ENCODE measurements around the gene PILRA. TPM values are rescaled to one million over a fixed set of nuclear protein-coding genes. Genes with fewer than 3 reads are reported as not detected.

Gene PILRA
- total RNA-seq, 1 experiment from 2014 or later: 0.68 TPM

DNA sequence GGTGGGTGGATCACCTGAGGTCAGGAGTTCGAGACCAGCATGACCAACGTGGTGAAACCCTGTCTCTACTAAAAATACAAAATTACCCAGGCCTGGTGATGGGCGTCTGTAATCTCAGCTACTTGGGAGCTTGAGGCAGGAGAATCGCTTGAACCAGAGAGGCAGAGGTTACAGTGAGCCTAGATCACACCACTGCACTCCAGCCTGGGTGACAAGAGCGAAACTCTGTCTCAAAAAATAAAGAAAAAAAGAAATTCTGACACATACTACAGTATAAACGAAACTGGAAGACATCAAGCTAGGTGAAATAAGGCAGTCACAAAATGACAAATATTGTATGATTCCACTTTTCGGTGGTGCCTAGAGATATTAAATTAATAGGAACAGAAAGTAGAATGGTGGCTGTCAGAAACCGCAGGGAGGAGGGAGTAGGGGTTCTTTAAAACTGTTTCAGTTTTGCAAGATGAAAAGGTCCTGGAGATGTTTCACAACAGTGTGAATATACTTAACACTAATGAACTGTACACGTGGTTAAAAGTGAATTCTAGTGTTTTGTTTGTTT, 23.2 kb downstream of the PILRA start:
- ChIA-PET POLR2A (no interaction called here), CTCF (no interaction called here)
- Histone ChIP-seq H3K36me3 (ENCODE audit: control insufficient read depth, insufficient read depth, low read length) (no peaks in the 10 kb centered on the region), H3K27me3 (replicated peaks; ENCODE audit: control insufficient read depth, insufficient read depth, low read length) (peaks cover 1% of the 10 kb centered on the region), H3K4me1 (no peaks in the 10 kb centered on the region), H3K4me3 (ENCODE audit: low read depth, low read length) (no peak overlapping the region), H3K9me3 (no peaks in the 10 kb centered on the region)
- no peak for TF ChIP-seq CTCF (IDR thresholded peaks at IDR 0.05; ENCODE audit: insufficient read depth in 1 of 2, low read depth in 1 of 2, low read length in 1 of 2, severe bottlenecking in 1 of 2, unreplicated experiment in 1 of 2)
- Mint-ChIP-seq H3K27ac (ENCODE audit: unreplicated experiment) (no peak overlapping the region), H3K4me3 (ENCODE audit: unreplicated experiment) (no peak overlapping the region), H3K4me1 (ENCODE audit: low read depth, unreplicated experiment) (no peaks in the 10 kb centered on the region), H3K9me3 (ENCODE audit: unreplicated experiment) (no peaks in the 10 kb centered on the region), H3K27me3 (ENCODE audit: insufficient read depth, unreplicated experiment) (peaks cover 34% of the 10 kb centered on the region), H3K36me3 (ENCODE audit: insufficient read depth, unreplicated experiment) (no peaks in the 10 kb centered on the region)
- DNase-seq: no peak
- intact Hi-C loops (cut with micrococcal nuclease; ENCODE audit: unreplicated experiment): no loop called here
- no TSS peak for BruUV-seq (replicated peaks)

DNA sequence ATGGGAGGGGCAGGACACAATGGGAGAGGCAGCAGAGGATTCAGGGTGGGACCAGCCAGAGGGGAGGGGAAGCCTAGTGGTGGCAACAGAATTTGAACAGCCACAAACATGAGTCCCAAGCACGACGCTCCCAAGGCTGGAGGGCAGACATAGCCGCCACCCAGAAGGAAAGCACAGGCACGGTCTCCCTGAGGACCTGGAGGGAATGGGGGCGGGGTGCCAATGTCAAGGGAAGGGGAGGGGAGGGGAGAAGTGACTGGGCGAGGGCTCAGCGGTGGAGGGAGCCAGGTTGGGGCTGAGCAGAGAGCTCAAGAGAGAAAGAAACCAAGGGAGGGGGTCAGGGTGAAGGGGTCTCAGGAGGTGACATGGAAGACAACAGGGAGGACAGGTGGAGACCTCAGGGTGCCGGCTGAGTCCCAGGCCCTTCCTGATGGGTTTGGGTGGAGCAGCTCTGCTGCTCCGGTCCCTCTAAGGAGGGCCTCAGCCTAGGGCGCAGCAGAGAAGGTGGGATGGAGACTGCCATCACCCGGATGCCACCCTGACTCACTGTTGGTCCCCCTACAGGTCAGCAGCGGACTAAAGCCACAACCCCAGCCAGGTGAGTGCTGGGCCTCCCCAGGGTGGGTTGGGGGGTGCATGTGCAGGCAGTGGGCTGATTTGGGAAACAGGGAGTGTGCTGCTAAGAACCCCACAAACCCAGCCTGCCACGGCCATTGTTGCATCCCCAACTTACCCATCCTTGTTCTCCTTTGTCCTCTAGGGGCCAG, 24.2 kb downstream of the PILRA start:
- H3K4me3 Mint-ChIP-seq (ENCODE audit: unreplicated experiment): no peak overlapping the region
- ChIA-PET CTCF (interaction anchor here (1.0 kb wide), 1 partner anchor 10 kb away, joined by 3 read pairs; no protein-coding TSS in a partner anchor), POLR2A (no interaction called here)
- Histone ChIP-seq H3K27me3 (replicated peaks; ENCODE audit: control insufficient read depth, insufficient read depth, low read length) (peaks cover 1% of the 10 kb centered on the region), H3K4me1 (no peaks in the 10 kb centered on the region), H3K9me3 (no peaks in the 10 kb centered on the region), H3K4me3 (ENCODE audit: low read depth, low read length) (no peak overlapping the region), H3K36me3 (ENCODE audit: control insufficient read depth, insufficient read depth, low read length) (no peaks in the 10 kb centered on the region)
- BruUV-seq (replicated peaks): no TSS peak
- H3K27me3 Mint-ChIP-seq (ENCODE audit: insufficient read depth, unreplicated experiment): peaks cover 30% of the 10 kb centered on the region
- intact Hi-C loops (cut with micrococcal nuclease; ENCODE audit: unreplicated experiment): no loop called here
- no peaks in the 10 kb centered on the region for H3K9me3 Mint-ChIP-seq (ENCODE audit: unreplicated experiment)
- H3K36me3 Mint-ChIP-seq (ENCODE audit: insufficient read depth, unreplicated experiment): no peaks in the 10 kb centered on the region
- no peak for TF ChIP-seq CTCF (IDR thresholded peaks at IDR 0.05; ENCODE audit: insufficient read depth in 1 of 2, low read depth in 1 of 2, low read length in 1 of 2, severe bottlenecking in 1 of 2, unreplicated experiment in 1 of 2)
- no peak for DNase-seq
- H3K27ac Mint-ChIP-seq (ENCODE audit: unreplicated experiment): no peak overlapping the region
- H3K4me1 Mint-ChIP-seq (ENCODE audit: low read depth, unreplicated experiment): no peaks in the 10 kb centered on the region

DNA sequence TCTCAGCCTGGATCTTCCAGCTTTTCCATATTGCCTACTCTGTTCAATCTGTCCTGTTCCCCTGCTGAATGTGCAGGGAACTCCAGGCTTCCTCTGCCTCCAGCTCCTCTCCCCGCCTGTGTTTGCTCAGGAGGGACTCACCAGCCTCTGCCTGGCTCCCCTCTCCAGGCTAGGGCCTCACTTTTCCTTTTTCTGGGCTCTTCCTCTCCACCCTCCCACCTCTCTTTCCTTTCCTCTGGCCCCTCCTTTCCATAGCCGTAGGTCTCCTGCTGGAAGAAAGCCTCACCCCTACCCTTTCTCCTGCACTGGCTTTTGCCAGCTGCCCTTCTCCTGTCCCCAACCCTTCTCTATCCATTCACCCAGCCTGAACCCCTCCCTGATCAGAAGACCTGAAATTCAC, 25.0 kb downstream of the PILRA start:
- POLR2A ChIA-PET: no interaction called here
- no peaks in the 10 kb centered on the region for H3K9me3 Mint-ChIP-seq (ENCODE audit: unreplicated experiment)
- BruUV-seq (replicated peaks): no TSS peak
- H3K36me3 Mint-ChIP-seq (ENCODE audit: insufficient read depth, unreplicated experiment): no peaks in the 10 kb centered on the region
- no peak for DNase-seq
- H3K4me1 Mint-ChIP-seq (ENCODE audit: low read depth, unreplicated experiment): no peaks in the 10 kb centered on the region
- Histone ChIP-seq H3K27me3 (replicated peaks; ENCODE audit: control insufficient read depth, insufficient read depth, low read length) (peaks cover 1% of the 10 kb centered on the region), H3K4me1 (no peaks in the 10 kb centered on the region), H3K9me3 (no peaks in the 10 kb centered on the region), H3K4me3 (ENCODE audit: low read depth, low read length) (no peak overlapping the region), H3K36me3 (ENCODE audit: control insufficient read depth, insufficient read depth, low read length) (no peaks in the 10 kb centered on the region)
- H3K27ac Mint-ChIP-seq (ENCODE audit: unreplicated experiment): no peak overlapping the region
- no peak overlapping the region for H3K4me3 Mint-ChIP-seq (ENCODE audit: unreplicated experiment)
- peaks cover 29% of the 10 kb centered on the region for H3K27me3 Mint-ChIP-seq (ENCODE audit: insufficient read depth, unreplicated experiment)
- CTCF ChIA-PET: interaction anchor here (1.0 kb wide), 1 partner anchor 9 kb away, joined by 3 read pairs; no protein-coding TSS in a partner anchor
- no peak for TF ChIP-seq CTCF (IDR thresholded peaks at IDR 0.05; ENCODE audit: insufficient read depth in 1 of 2, low read depth in 1 of 2, low read length in 1 of 2, severe bottlenecking in 1 of 2, unreplicated experiment in 1 of 2)
- intact Hi-C loops (cut with micrococcal nuclease; ENCODE audit: unreplicated experiment): no loop called here
